Anterior cingulate cortex (tissue), 58 donors: ENCODE data around the gene CHST8.

Source experiments
- DNase-seq, 58 donors: peaks; one replicate each; lab custom pipeline; 2025; lab: John Stamatoyannopoulos, UW

Gene CHST8

GRCh38 chr19:33778089-33778791 lies 156.5 kb downstream of the CHST8 start:
- DNase-seq = peak in 55 of 58 donors; percentile 25 to 85 (median 65)

GRCh38 chr19:33779849-33780248 lies 158.1 kb downstream of the CHST8 start:
- no peak for DNase-seq

GRCh38 chr19:33780251-33780650 lies 158.5 kb downstream of the CHST8 start:
- DNase-seq = no peak

- DNase-seq = peak in 1 of 58 donors; percentile 6
Measured at GRCh38 chr19:33780746-33781145, 159.0 kb downstream of the CHST8 start.

- DNase-seq = no peak
Measured at GRCh38 chr19:33781415-33781935, 159.7 kb downstream of the CHST8 start.

GRCh38 chr19:33781996-33782395 lies 160.2 kb downstream of the CHST8 start:
- DNase-seq = no peak

- DNase-seq = no peak
Measured at GRCh38 chr19:33784432-33784831, 162.7 kb downstream of the CHST8 start.

GRCh38 chr19:33785795-33786194 lies 164.0 kb downstream of the CHST8 start:
- no peak for DNase-seq

- no peak for DNase-seq
Measured at GRCh38 chr19:33788676-33789075, 166.9 kb downstream of the CHST8 start.

GRCh38 chr19:33789344-33789743 lies 167.6 kb downstream of the CHST8 start:
- no peak for DNase-seq

GRCh38 chr19:33794683-33795369 lies 173.1 kb downstream of the CHST8 start:
- no peak for DNase-seq

GRCh38 chr19:33795370-33796163 lies 173.8 kb downstream of the CHST8 start:
- DNase-seq = peak in 53 of 58 donors; percentile 38 to 87 (median 71)

- DNase-seq = peak in 23 of 58 donors; percentile 21 to 73 (median 51)
Measured at GRCh38 chr19:33796164-33796875, 174.6 kb downstream of the CHST8 start, which contains the start of gene KCTD15. KCTD15 (plus strand) TSS chr19:33796870; CDS start chr19:33800455, 3,585 bp downstream.

GRCh38 chr19:33797802-33798671 lies 176.3 kb downstream of the CHST8 start:
- peak in 24 of 58 donors; percentile 4 to 48 (median 22) for DNase-seq

- DNase-seq = no peak
Measured at GRCh38 chr19:33798681-33799111, 176.9 kb downstream of the CHST8 start.

GRCh38 chr19:33799476-33799875 lies 177.7 kb downstream of the CHST8 start:
- no peak for DNase-seq

GRCh38 chr19:33800012-33800680 lies 178.4 kb downstream of the CHST8 start:
- no peak for DNase-seq

- DNase-seq = no peak
Measured at GRCh38 chr19:33801411-33801810, 179.7 kb downstream of the CHST8 start.
